Measurements from ENCODE around the gene SAMD4A. TPM values are rescaled to one million over a fixed set of nuclear protein-coding genes. Genes with fewer than 3 reads are reported as not detected.

Gene SAMD4A
- total and polyA plus RNA-seq, 2 donors (not counting 1 experiment from before 2014, with no cell fraction given): 9.3 to 39.8 TPM

DNA sequence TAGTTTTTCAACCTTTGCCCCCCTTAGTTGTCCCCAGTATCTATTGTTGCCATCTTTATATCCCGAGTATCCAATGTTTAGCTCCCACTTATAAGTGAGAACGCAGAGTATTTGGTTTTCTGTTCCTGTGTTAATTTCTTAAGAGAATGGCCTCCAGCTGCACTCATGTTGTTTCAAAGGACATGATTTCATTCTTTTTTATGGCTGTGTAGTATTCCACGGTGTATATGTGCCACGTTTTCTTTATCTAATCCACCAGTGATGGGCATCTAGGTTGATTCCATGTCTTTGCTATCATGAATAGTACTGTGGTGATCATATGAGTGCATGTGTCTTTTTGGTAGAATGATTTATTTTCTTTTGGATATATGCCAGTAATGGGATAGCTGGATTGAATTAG, 263.7 kb downstream of the SAMD4A start:
- TF ChIP-seq, protein P1, sequence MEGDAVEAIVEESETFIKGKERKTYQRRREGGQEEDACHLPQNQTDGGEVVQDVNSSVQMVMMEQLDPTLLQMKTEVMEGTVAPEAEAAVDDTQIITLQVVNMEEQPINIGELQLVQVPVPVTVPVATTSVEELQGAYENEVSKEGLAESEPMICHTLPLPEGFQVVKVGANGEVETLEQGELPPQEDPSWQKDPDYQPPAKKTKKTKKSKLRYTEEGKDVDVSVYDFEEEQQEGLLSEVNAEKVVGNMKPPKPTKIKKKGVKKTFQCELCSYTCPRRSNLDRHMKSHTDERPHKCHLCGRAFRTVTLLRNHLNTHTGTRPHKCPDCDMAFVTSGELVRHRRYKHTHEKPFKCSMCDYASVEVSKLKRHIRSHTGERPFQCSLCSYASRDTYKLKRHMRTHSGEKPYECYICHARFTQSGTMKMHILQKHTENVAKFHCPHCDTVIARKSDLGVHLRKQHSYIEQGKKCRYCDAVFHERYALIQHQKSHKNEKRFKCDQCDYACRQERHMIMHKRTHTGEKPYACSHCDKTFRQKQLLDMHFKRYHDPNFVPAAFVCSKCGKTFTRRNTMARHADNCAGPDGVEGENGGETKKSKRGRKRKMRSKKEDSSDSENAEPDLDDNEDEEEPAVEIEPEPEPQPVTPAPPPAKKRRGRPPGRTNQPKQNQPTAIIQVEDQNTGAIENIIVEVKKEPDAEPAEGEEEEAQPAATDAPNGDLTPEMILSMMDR (conservative IDR thresholded peaks at IDR 0.05 in 1 of 2, IDR thresholded peaks at IDR 0.05 in 1 of 2; ENCODE audit: low read depth in 1 of 2, low read length in 2 of 2): no peak
- no peak for TF ChIP-seq EZH2 (IDR thresholded peaks at IDR 0.05; ENCODE audit: low read length, missing control alignments)
- no peak overlapping the region for H3K4me2 ChIP-seq (ENCODE audit: extremely low read depth, insufficient read depth, low read length)
- H4K20me1 ChIP-seq (ENCODE audit: control insufficient read depth, extremely low read depth, insufficient read depth, low read length): no peaks in the 10 kb centered on the region
- no peak overlapping the region for H3K4me3 ChIP-seq (replicated peaks in 1 of 4; ENCODE audit: control extremely low read depth in 1 of 4, insufficient read depth in 1 of 4, low read depth in 3 of 4, low read length in 4 of 4)
- H3K9ac ChIP-seq (ENCODE audit: insufficient read depth, low read length): no peak overlapping the region
- H3K4me1 ChIP-seq (ENCODE audit: control insufficient read depth, extremely low read depth, insufficient read depth, low read length): no peaks in the 10 kb centered on the region
- H3K79me2 ChIP-seq (ENCODE audit: control insufficient read depth, insufficient read depth, low read length): no peaks in the 10 kb centered on the region
- H2AFZ ChIP-seq (ENCODE audit: low read length): no peak overlapping the region
- no peaks in the 10 kb centered on the region for H3K9me3 ChIP-seq (ENCODE audit: control insufficient read depth, insufficient read depth, low read depth, low read length)
- no peak overlapping the region for H3K27ac ChIP-seq (ENCODE audit: insufficient read depth, low read length)
- H3K36me3 ChIP-seq (ENCODE audit: control insufficient read depth, insufficient read depth, low read length): no peaks in the 10 kb centered on the region
- H3K27me3 ChIP-seq (ENCODE audit: control insufficient read depth, insufficient read depth, low read length): peaks cover 4% of the 10 kb centered on the region
- no peak for DNase-seq (ENCODE audit: low read depth in 2 of 2)

DNA sequence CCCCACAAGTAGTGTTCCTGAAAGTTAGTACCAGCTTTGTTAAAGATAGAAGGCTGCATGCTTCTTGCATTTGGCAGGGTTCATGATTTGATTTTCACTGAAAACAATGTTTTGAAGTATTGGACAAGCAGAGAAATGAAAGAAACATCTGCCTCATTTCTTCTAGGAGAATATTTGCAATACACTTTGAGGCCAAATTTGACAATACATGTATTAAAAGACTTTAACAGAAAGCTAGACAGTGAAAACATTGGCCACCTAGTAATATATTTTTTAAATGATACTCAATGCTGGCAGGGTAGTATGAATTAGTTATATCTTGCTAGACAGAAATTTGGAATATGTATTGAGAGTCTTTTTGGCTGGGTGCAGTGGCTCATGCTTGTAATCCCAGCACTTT, 267.2 kb downstream of the SAMD4A start:
- H2AFZ ChIP-seq (ENCODE audit: low read length): no peak overlapping the region
- H3K4me3 ChIP-seq (replicated peaks in 1 of 4; ENCODE audit: control extremely low read depth in 1 of 4, insufficient read depth in 1 of 4, low read depth in 3 of 4, low read length in 4 of 4): no peak overlapping the region
- no peak overlapping the region for H3K27ac ChIP-seq (ENCODE audit: insufficient read depth, low read length)
- TF ChIP-seq, protein P1 (conservative IDR thresholded peaks at IDR 0.05 in 1 of 2, IDR thresholded peaks at IDR 0.05 in 1 of 2; ENCODE audit: low read depth in 1 of 2, low read length in 2 of 2): no peak
- no peak for TF ChIP-seq EZH2 (IDR thresholded peaks at IDR 0.05; ENCODE audit: low read length, missing control alignments)
- no peaks in the 10 kb centered on the region for H3K4me1 ChIP-seq (ENCODE audit: control insufficient read depth, extremely low read depth, insufficient read depth, low read length)
- H3K27me3 ChIP-seq (ENCODE audit: control insufficient read depth, insufficient read depth, low read length): peaks cover 4% of the 10 kb centered on the region
- H3K79me2 ChIP-seq (ENCODE audit: control insufficient read depth, insufficient read depth, low read length): no peaks in the 10 kb centered on the region
- DNase-seq (ENCODE audit: low read depth in 2 of 2): no peak
- no peak overlapping the region for H3K9ac ChIP-seq (ENCODE audit: insufficient read depth, low read length)
- H3K4me2 ChIP-seq (ENCODE audit: extremely low read depth, insufficient read depth, low read length): no peak overlapping the region
- no peaks in the 10 kb centered on the region for H3K9me3 ChIP-seq (ENCODE audit: control insufficient read depth, insufficient read depth, low read depth, low read length)
- H3K36me3 ChIP-seq (ENCODE audit: control insufficient read depth, insufficient read depth, low read length): no peaks in the 10 kb centered on the region
- H4K20me1 ChIP-seq (ENCODE audit: control insufficient read depth, extremely low read depth, insufficient read depth, low read length): no peaks in the 10 kb centered on the region

DNA sequence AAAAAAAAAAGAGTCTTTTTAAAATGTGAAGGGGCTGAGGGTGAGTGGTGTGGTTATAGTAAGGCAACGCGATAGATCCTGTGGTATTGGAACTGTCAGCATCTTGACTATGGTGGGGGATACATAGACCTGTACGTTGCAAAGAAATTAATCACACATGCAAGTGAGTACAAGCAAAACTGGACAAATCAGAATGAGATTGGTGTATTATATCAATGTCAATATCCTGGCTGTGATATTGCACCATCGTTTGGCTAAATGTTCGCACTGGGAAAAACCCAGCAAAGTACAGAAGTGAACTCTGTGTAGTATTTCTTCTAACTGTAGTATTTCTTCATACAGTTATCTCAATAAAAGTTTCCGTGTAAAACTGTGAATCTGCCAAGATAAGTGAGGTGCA, 267.8 kb downstream of the SAMD4A start:
- TF ChIP-seq, protein P1 (conservative IDR thresholded peaks at IDR 0.05 in 1 of 2, IDR thresholded peaks at IDR 0.05 in 1 of 2; ENCODE audit: low read depth in 1 of 2, low read length in 2 of 2): no peak
- no peak for TF ChIP-seq EZH2 (IDR thresholded peaks at IDR 0.05; ENCODE audit: low read length, missing control alignments)
- Histone ChIP-seq H3K4me1 (ENCODE audit: control insufficient read depth, extremely low read depth, insufficient read depth, low read length) (no peaks in the 10 kb centered on the region), H3K4me3 (replicated peaks in 1 of 4; ENCODE audit: control extremely low read depth in 1 of 4, insufficient read depth in 1 of 4, low read depth in 3 of 4, low read length in 4 of 4) (no peak overlapping the region), H4K20me1 (ENCODE audit: control insufficient read depth, extremely low read depth, insufficient read depth, low read length) (no peaks in the 10 kb centered on the region), H3K9ac (ENCODE audit: insufficient read depth, low read length) (no peak overlapping the region), H3K9me3 (ENCODE audit: control insufficient read depth, insufficient read depth, low read depth, low read length) (no peaks in the 10 kb centered on the region), H3K27ac (ENCODE audit: insufficient read depth, low read length) (no peak overlapping the region), H3K36me3 (ENCODE audit: control insufficient read depth, insufficient read depth, low read length) (no peaks in the 10 kb centered on the region), H3K79me2 (ENCODE audit: control insufficient read depth, insufficient read depth, low read length) (no peaks in the 10 kb centered on the region), H3K27me3 (ENCODE audit: control insufficient read depth, insufficient read depth, low read length) (peaks cover 4% of the 10 kb centered on the region), H3K4me2 (ENCODE audit: extremely low read depth, insufficient read depth, low read length) (no peak overlapping the region), H2AFZ (ENCODE audit: low read length) (no peak overlapping the region)
- no peak for DNase-seq (ENCODE audit: low read depth in 2 of 2)

All from fibroblast of lung (primary cell).